ENCODE results near the gene TMEM121.
A peak's percentile ranks its signal among the peaks of the same experiment; 100 is the strongest.

Gene TMEM121

GRCh38 chr14:105487986-105488777 lies 38.2 kb upstream of the TMEM121 start:
- ATAC-seq = no peak
- TF ChIP-seq RARB (CRISPR knock-in tag; IDR thresholded peaks at IDR 0.05) (no peak), TCF4 (CRISPR knock-in tag; IDR thresholded peaks at IDR 0.05; ENCODE audit: borderline replicate concordance) (no peak), PPARA (CRISPR knock-in tag; IDR thresholded peaks at IDR 0.05; ENCODE audit: borderline replicate concordance) (no peak), BACH2 (CRISPR knock-in tag; IDR thresholded peaks at IDR 0.05; ENCODE audit: borderline replicate concordance) (no peak)
- TF ChIP-seq, protein P1, sequence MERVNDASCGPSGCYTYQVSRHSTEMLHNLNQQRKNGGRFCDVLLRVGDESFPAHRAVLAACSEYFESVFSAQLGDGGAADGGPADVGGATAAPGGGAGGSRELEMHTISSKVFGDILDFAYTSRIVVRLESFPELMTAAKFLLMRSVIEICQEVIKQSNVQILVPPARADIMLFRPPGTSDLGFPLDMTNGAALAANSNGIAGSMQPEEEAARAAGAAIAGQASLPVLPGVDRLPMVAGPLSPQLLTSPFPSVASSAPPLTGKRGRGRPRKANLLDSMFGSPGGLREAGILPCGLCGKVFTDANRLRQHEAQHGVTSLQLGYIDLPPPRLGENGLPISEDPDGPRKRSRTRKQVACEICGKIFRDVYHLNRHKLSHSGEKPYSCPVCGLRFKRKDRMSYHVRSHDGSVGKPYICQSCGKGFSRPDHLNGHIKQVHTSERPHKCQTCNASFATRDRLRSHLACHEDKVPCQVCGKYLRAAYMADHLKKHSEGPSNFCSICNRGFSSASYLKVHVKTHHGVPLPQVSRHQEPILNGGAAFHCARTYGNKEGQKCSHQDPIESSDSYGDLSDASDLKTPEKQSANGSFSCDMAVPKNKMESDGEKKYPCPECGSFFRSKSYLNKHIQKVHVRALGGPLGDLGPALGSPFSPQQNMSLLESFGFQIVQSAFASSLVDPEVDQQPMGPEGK (CRISPR knock-in tag; IDR thresholded peaks at IDR 0.05; ENCODE audit: borderline replicate concordance) = no peak
- TF ChIP-seq, protein P2, sequence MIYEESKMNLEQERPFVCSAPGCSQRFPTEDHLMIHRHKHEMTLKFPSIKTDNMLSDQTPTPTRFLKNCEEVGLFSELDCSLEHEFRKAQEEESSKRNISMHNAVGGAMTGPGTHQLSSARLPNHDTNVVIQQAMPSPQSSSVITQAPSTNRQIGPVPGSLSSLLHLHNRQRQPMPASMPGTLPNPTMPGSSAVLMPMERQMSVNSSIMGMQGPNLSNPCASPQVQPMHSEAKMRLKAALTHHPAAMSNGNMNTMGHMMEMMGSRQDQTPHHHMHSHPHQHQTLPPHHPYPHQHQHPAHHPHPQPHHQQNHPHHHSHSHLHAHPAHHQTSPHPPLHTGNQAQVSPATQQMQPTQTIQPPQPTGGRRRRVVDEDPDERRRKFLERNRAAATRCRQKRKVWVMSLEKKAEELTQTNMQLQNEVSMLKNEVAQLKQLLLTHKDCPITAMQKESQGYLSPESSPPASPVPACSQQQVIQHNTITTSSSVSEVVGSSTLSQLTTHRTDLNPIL (CRISPR knock-in tag; IDR thresholded peaks at IDR 0.05; ENCODE audit: low read depth) = no peak

- ATAC-seq = no peak
- TF ChIP-seq ZNF70 (CRISPR knock-in tag; IDR thresholded peaks at IDR 0.05) = no peak
- TF ChIP-seq ZFP30 (CRISPR knock-in tag; IDR thresholded peaks at IDR 0.05) = no peak
- TF ChIP-seq TCF4 (CRISPR knock-in tag; IDR thresholded peaks at IDR 0.05; ENCODE audit: borderline replicate concordance) = no peak
- TF ChIP-seq, protein P2 (CRISPR knock-in tag; IDR thresholded peaks at IDR 0.05; ENCODE audit: low read depth) = no peak
- TF ChIP-seq BACH2 (CRISPR knock-in tag; IDR thresholded peaks at IDR 0.05; ENCODE audit: borderline replicate concordance) = no peak
- no peak for TF ChIP-seq ARNTL (CRISPR knock-in tag; IDR thresholded peaks at IDR 0.05; ENCODE audit: borderline replicate concordance, low read depth)
- TF ChIP-seq, protein P3, sequence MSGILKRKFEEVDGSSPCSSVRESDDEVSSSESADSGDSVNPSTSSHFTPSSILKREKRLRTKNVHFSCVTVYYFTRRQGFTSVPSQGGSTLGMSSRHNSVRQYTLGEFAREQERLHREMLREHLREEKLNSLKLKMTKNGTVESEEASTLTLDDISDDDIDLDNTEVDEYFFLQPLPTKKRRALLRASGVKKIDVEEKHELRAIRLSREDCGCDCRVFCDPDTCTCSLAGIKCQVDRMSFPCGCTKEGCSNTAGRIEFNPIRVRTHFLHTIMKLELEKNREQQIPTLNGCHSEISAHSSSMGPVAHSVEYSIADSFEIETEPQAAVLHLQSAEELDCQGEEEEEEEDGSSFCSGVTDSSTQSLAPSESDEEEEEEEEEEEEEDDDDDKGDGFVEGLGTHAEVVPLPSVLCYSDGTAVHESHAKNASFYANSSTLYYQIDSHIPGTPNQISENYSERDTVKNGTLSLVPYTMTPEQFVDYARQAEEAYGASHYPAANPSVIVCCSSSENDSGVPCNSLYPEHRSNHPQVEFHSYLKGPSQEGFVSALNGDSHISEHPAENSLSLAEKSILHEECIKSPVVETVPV (CRISPR knock-in tag; IDR thresholded peaks at IDR 0.05) = no peak
- no peak for TF ChIP-seq TSHZ2 (CRISPR knock-in tag; IDR thresholded peaks at IDR 0.05)
- TF ChIP-seq, protein P1 (CRISPR knock-in tag; IDR thresholded peaks at IDR 0.05; ENCODE audit: borderline replicate concordance) = no peak
- TF ChIP-seq ESRRG (CRISPR knock-in tag; IDR thresholded peaks at IDR 0.05) = no peak
These were observed 37.4 kb upstream of the TMEM121 start for GRCh38 chr14:105488781-105489541.

DNA sequence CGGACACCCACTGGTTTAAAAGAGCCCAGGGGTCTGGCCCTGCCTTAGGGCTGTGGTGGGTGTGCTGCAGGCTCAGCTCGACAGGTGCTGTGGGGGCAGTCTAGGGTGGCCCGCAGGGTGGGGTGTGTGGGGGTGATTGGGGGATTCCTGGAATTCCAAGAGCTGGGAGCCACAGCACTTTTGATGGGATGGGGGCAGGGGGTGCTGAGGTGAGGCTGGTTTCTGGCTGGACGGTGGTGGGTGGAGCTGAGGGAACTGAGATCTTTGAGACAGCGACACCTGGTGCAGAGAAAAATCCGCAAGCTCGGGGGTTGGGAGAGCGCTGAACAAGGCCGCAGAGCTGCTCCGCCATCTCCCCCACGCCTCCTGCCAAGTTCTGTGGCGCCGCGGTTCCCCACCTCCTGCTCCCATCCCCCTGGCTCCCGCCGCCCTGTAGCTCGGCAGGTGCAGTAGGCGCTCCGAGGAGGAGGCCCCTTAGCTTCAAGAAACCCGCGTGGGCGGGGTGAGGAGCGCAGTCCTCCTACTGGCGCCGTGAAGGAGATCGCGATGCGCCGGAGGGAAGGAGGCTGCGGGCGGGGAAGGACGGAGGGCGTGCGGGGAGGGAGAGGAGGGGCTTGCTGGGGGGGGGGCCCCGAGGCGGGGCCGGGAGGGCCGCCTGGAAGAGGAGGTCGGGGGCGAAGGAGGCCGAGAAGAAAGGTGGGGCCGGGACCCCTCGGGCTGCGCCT lies 36.7 kb upstream of the TMEM121 start:
- peak; percentile 49 for ATAC-seq
- TF ChIP-seq, protein P4, sequence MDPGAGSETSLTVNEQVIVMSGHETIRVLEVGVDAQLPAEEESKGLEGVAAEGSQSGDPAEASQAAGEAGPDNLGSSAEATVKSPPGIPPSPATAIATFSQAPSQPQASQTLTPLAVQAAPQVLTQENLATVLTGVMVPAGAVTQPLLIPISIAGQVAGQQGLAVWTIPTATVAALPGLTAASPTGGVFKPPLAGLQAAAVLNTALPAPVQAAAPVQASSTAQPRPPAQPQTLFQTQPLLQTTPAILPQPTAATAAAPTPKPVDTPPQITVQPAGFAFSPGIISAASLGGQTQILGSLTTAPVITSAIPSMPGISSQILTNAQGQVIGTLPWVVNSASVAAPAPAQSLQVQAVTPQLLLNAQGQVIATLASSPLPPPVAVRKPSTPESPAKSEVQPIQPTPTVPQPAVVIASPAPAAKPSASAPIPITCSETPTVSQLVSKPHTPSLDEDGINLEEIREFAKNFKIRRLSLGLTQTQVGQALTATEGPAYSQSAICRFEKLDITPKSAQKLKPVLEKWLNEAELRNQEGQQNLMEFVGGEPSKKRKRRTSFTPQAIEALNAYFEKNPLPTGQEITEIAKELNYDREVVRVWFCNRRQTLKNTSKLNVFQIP (CRISPR knock-in tag; IDR thresholded peaks at IDR 0.05; ENCODE audit: borderline replicate concordance, low read depth) = no peak
- no peak for TF ChIP-seq ESRRG (CRISPR knock-in tag; IDR thresholded peaks at IDR 0.05)
- TF ChIP-seq OSR1 (CRISPR knock-in tag; IDR thresholded peaks at IDR 0.05) = no peak
- TF ChIP-seq PPARA (CRISPR knock-in tag; IDR thresholded peaks at IDR 0.05; ENCODE audit: borderline replicate concordance) = no peak
- TF ChIP-seq ZNF8 (CRISPR knock-in tag; IDR thresholded peaks at IDR 0.05) = no peak
- TF ChIP-seq ISL1 (CRISPR knock-in tag; IDR thresholded peaks at IDR 0.05) = no peak
- no peak for TF ChIP-seq ZFP3 (CRISPR knock-in tag; IDR thresholded peaks at IDR 0.05)
- TF ChIP-seq ZNF70 (CRISPR knock-in tag; IDR thresholded peaks at IDR 0.05) = no peak
- TF ChIP-seq, protein P1 (CRISPR knock-in tag; IDR thresholded peaks at IDR 0.05; ENCODE audit: borderline replicate concordance) = no peak
- TF ChIP-seq ZFP30 (CRISPR knock-in tag; IDR thresholded peaks at IDR 0.05) = no peak
